Measurements from ENCODE around the gene ADM. TPM values are rescaled to one million over a fixed set of nuclear protein-coding genes. Genes with fewer than 3 reads are reported as not detected.

The ADM gene
- total and polyA plus RNA-seq, 2 donors (not counting 3 experiments of a cell fraction or from before 2014, with no cell fraction given), result 45.3 to 55.5 TPM

GRCh38 chr11:10272132-10272531, 32.7 kb upstream of the ADM start:
- Histone ChIP-seq H3K27ac (ENCODE audit: insufficient read depth, low read depth, low read length) (no peak overlapping the region), H3K79me2 (ENCODE audit: control insufficient read depth, insufficient read depth, low read length) (peaks cover 30% of the 10 kb centered on the region), H3K9me1 (replicated peaks; ENCODE audit: control insufficient read depth, extremely low read depth, insufficient read depth, low read length) (no peaks in the 10 kb centered on the region), H3K36me3 (ENCODE audit: control insufficient read depth in 2 of 2, extremely low read depth in 1 of 2, insufficient read depth in 2 of 2, low read length in 2 of 2) (no peaks in the 10 kb centered on the region), H3K9me3 (replicated peaks; ENCODE audit: control insufficient read depth, insufficient read depth, low read length) (no peaks in the 10 kb centered on the region), H3K9ac (replicated peaks; ENCODE audit: extremely low read depth, insufficient read depth, low read length) (no peak overlapping the region), H3K4me1 (ENCODE audit: control insufficient read depth, extremely low read depth, insufficient read depth, low read length) (no peaks in the 10 kb centered on the region), H3K27me3 (ENCODE audit: control insufficient read depth in 2 of 2, insufficient read depth in 2 of 2, low read length in 2 of 2) (no peaks in the 10 kb centered on the region), H2AFZ (ENCODE audit: low read depth, low read length) (no peak overlapping the region), H3K4me3 (replicated peaks in 1 of 3; ENCODE audit: insufficient read depth in 1 of 3, low read depth in 1 of 3, low read length in 3 of 3) (no peak overlapping the region), H4K20me1 (replicated peaks; ENCODE audit: control insufficient read depth, extremely low read depth, insufficient read depth, low read length) (peaks cover 2% of the 10 kb centered on the region), H3K4me2 (ENCODE audit: insufficient read depth, low read length) (no peak overlapping the region)
- CTCF ChIA-PET, result no interaction called here
- no peak for FAIRE-seq
- BruUV-seq (replicated peaks), result no TSS peak
- no peak for DNase-seq (ENCODE audit: low read depth, low spot score)
- POLR2A ChIA-PET, result no interaction called here
- dilution Hi-C loops (cut with MboI; ENCODE audit: extremely low pct_ligation_motif_present, low sequenced_read_pairs), result no loop called here
- TF ChIP-seq JUN (IDR thresholded peaks at IDR 0.05; ENCODE audit: borderline replicate concordance, insufficient read depth, insufficient read length, low read depth) (no peak), GATA2 (IDR thresholded peaks at IDR 0.05; ENCODE audit: insufficient read depth, insufficient read length, low read depth, low read length) (no peak), FOS (IDR thresholded peaks at IDR 0.05; ENCODE audit: borderline replicate concordance, insufficient read depth, low read length) (no peak), POLR2AphosphoS5 (IDR thresholded peaks at IDR 0.05; ENCODE audit: insufficient read depth, low read depth, low read length) (no peak), CTCF (IDR thresholded peaks at IDR 0.05; ENCODE audit: extremely low read depth in 1 of 2, insufficient read depth in 1 of 2, low read depth in 1 of 2, low read length in 2 of 2) (no peak), EZH2 (IDR thresholded peaks at IDR 0.05; ENCODE audit: borderline replicate concordance, low read depth, low read length, severe bottlenecking) (no peak), MYC (IDR thresholded peaks at IDR 0.05; ENCODE audit: low read depth, low read length) (no peak), MAX (IDR thresholded peaks at IDR 0.05; ENCODE audit: insufficient read depth, insufficient read length) (no peak), POLR2A (IDR thresholded peaks at IDR 0.05; ENCODE audit: low read depth, low read length) (no peak)
- intact Hi-C loops (cut with micrococcal nuclease), result no loop called here

All from endothelial cell of umbilical vein (primary cell).